Glomerular endothelial cell (primary cell): Measurements from ENCODE around the gene DCHS2. TPM values are rescaled to one million over a fixed set of nuclear protein-coding genes. Genes with fewer than 3 reads are reported as not detected.
"Not testable (repeated sequence)": the region's sequence is repeated elsewhere in the genome, so short reads cannot be mapped to it uniquely, and the experiment has no call there.

ENCODE experiments used
- DNase-seq: peaks from one replicate; pipeline ENCODE4 v3.0.0-alpha.2; 2011; ENCODE audit warnings: low read depth, low spot score; ENCODE audit errors: extremely low read depth
- total RNA-seq: library from RNA; depleted of rRNA; stranded (reverse); fragments of >200 nt; gene quantifications from 2 replicates; pipeline ENCODE4 v1.2.3, GENCODE V29; 2015

Gene DCHS2
- total RNA-seq, 1 donor from 2014 or later = not detected

DNA sequence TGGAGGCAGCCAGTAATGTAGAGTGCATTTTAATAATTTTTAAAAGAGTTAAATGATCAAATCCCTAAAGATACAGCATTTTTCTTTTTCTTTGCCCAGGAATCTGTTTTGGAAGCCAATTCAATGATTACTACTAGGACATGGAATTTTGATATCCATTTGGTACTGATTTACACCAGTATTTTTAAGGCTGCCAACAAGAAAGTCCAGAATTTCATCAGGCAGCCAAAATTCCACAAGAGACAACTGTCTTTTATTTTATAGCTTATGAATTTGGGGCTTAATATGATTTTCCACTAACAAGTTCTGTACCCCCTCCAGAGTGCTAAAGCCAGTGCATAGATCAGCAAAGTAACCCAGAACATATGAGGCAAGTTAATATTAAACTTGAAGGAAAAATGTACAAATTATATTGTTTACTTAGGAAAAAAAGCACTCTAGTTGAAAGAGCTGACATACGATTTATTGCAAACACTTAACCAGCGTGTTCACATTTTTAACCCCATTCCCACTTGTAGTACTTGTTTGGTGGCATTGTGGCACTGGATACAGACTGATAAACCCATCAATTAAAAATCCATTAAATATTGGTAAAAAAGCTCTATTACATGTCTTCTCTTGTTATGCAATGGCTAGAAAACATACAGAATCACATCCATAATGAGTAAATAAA is 259.7 kb downstream of the DCHS2 start:
- DNase-seq = no peak

DNA sequence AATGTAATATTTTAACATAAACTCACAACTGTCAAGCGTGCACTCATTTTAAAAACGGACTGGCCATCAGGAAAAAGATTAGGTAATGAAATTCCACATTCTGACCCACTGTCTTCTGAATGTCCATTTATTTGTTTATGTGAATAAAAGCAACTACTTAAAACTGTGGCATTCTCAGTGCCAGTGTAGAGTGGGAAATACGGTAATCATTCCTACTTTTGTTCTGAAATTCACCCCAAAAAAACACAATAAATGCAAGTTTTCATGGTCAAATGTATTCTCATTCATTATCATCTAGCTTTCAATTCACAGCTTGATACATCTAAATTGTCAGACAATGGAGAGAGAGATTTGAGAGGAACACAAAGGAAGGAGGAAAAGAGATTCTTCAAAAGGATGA is 260.9 kb downstream of the DCHS2 start:
- no peak for DNase-seq

- no peak for DNase-seq
Measured at GRCh38 chr4:154230091-154230490, 261.5 kb downstream of the DCHS2 start.

DNA sequence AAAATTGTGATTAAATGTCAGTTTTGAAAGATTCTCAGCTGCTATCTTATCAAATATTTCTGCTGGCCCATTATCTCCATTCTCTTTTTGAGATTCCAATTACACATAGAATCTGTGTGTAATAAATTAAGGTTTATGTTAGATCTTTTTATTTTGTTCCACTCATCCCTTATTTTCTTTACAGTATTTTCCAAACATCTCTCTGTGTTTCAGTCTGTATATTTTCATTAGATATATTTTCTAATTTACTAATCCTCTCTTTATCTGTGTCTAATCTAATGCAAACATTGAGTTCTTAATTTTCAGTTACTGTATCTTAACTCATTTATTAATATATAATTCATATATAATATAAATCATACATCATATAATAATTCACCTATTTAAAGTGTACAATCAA is 268.7 kb downstream of the DCHS2 start:
- DNase-seq = no peak

- DNase-seq = no peak
Measured at GRCh38 chr4:154218051-154218450, 273.5 kb downstream of the DCHS2 start.

GRCh38 chr4:154217384-154217783 is 274.2 kb downstream of the DCHS2 start:
- DNase-seq = not testable (repeated sequence)

DNA sequence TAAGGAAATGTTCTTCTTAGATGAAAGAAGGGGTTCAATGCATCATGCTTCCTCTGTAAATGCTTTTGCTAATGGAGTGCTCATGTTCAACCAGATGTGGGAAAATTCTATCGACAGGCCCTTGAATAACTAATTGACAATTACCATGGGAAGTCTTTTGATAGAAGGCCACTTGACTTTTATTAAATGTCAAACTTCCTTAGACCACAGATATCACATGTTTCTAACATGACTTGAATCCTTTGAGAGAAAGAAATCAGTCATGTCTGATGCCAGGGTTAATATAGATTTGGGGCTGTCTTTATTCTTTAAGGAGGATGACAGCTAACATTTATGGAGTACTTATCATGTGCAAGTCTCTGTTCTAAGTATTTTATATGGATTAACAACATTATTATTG is 280.1 kb downstream of the DCHS2 start:
- DNase-seq = no peak

GRCh38 chr4:154208424-154208823 is 283.2 kb downstream of the DCHS2 start:
- DNase-seq = no peak

- DNase-seq = no peak
Measured at GRCh38 chr4:154205471-154205870, 286.1 kb downstream of the DCHS2 start.

- no peak for DNase-seq
Measured at GRCh38 chr4:154194649-154195048, 296.9 kb downstream of the DCHS2 start.

- no peak for DNase-seq
Measured at GRCh38 chr4:154192585-154192984, 299.0 kb downstream of the DCHS2 start.

- no peak for DNase-seq
Measured at GRCh38 chr4:154189346-154189745, 302.3 kb downstream of the DCHS2 start.

- no peak for DNase-seq
Measured at GRCh38 chr4:154186888-154187287, 304.7 kb downstream of the DCHS2 start.

GRCh38 chr4:154186035-154186434 is 305.6 kb downstream of the DCHS2 start:
- no peak for DNase-seq

- no peak for DNase-seq
Measured at GRCh38 chr4:154184238-154184637, 307.4 kb downstream of the DCHS2 start.

- DNase-seq = no peak
Measured at GRCh38 chr4:154183264-154183663, 308.3 kb downstream of the DCHS2 start.

Other genes starting within 250 kb of the DCHS2 start
- gene PLRG1, start 58.6 kb upstream of the DCHS2 start, total RNA-seq = 43.0 and 44.7 TPM in 2 replicates
- gene FGB, start 71.2 kb upstream of the DCHS2 start, total RNA-seq = not detected in 2 replicates
- not detected in 2 replicates for gene FGA, start 98.9 kb upstream of the DCHS2 start, total RNA-seq
- gene FGG, start 120.9 kb upstream of the DCHS2 start, total RNA-seq = not detected in 2 replicates